UCSD-AML1 (cell line): ENCODE data around the gene MRTO4.

Source experiments
- DNase-seq: peaks from one replicate; lab custom pipeline; 2025; ENCODE audit not compliant: unreplicated experiment; lab: John Stamatoyannopoulos, UW

The MRTO4 gene

GRCh38 chr1:19308509-19308907 lies 56.9 kb downstream of the MRTO4 start:
- no peak for DNase-seq

- no peak for DNase-seq
Observed at GRCh38 chr1:19309123-19309813, 57.7 kb downstream of the MRTO4 start.
